GM12878 (cell line): ENCODE results near the gene CDC14B. TPM values are rescaled to one million over a fixed set of nuclear protein-coding genes. Genes with fewer than 3 reads are reported as not detected.

Experiments used
- ATAC-seq: fragments of 200-7000 bp; cut with Tn5 transposase; 3 replicates; pipeline ENCODE4 v1.9.1; 2020; ENCODE audit warnings: mild to moderate bottlenecking, moderate library complexity
- BruUV-seq: library from RNA; stranded (reverse); fragments of 400-500 nt; replicated peaks from 2 replicates; lab custom pipeline; 2021; lab: Mats Ljungman, UMichigan
- CTCF ChIA-PET: fragments of 300-600 bp; sonication (Branson Sonifier 250); formaldehyde crosslinking; extraction: SDS; loops from one replicate; lab custom pipeline; 2021; ENCODE audit warnings: inconsistent platforms; lab: Yijun Ruan, JAX
- POLR2A ChIA-PET: fragments of 350-600 bp; formaldehyde crosslinking; extraction: SDS; loops from one replicate; lab custom pipeline; 2021; ENCODE audit warnings: inconsistent platforms; lab: Charles Lee
- RAD21 ChIA-PET: fragments of 300-600 bp; sonication (Branson Sonifier 250); formaldehyde crosslinking; loops from one replicate; lab custom pipeline; 2023; ENCODE audit warnings: antibody characterized with exemption; ENCODE audit not compliant: unreplicated experiment; lab: Charles Lee
- SMC1A ChIA-PET: fragments of 300-600 bp; sonication (Branson Sonifier 250); formaldehyde crosslinking; loops from one replicate; lab custom pipeline; 2023; ENCODE audit not compliant: unreplicated experiment, uncharacterized antibody; lab: Charles Lee
- DNase-seq: peaks from one replicate; pipeline ENCODE4 v3.0.0-alpha.2; 2011; ENCODE audit warnings: low read depth, low spot score
- FAIRE-seq: peaks from 3 replicates; lab custom pipeline; 2011; peaks lifted over from hg19 to GRCh38; lab: Jason Lieb, UNC
- H2AFZ ChIP-seq: 2 replicates; pipeline ENCODE4 v1.6.0; 2011; ENCODE audit warnings: low read depth, low read length, control low read depth; ENCODE audit not compliant: control insufficient read depth
- H3K27ac ChIP-seq: 2 replicates; pipeline ENCODE4 v1.5.1; 2011; ENCODE audit warnings: control low read depth; ENCODE audit not compliant: control insufficient read depth, insufficient read depth
- H3K27me3 ChIP-seq, 2 experiments: replicated peaks in 1 of 2; 2 replicates each; pipeline versions ENCODE4 v1.6.0 to v1.6.1; 2011; ENCODE audit warnings: low read length in 1 of 2; ENCODE audit not compliant: control insufficient read depth in 2 of 2, insufficient read depth in 2 of 2
- H3K36me3 ChIP-seq, 2 experiments: 2 replicates each; pipeline ENCODE4 v1.5.1; 2011; ENCODE audit warnings: low read length in 1 of 2; ENCODE audit not compliant: control insufficient read depth in 2 of 2, insufficient read depth in 2 of 2
- H3K4me1 ChIP-seq: 2 replicates; pipeline ENCODE4 v1.6.1; 2011; ENCODE audit warnings: mild to moderate bottlenecking, low read length, moderate library complexity, mixed read lengths; ENCODE audit not compliant: control insufficient read depth, insufficient read depth
- H3K4me2 ChIP-seq: 2 replicates; pipeline ENCODE4 v1.6.0; 2011; ENCODE audit warnings: control low read depth; ENCODE audit not compliant: control insufficient read depth, insufficient read depth
- H3K4me3 ChIP-seq: fragments of 200-600 bp; sonication (generic); 2 replicates; pipeline ENCODE4 v1.5.1; 2016
- H3K79me2 ChIP-seq: 2 replicates; pipeline ENCODE4 v1.6.0; 2011; ENCODE audit warnings: low read length; ENCODE audit not compliant: control insufficient read depth, insufficient read depth
- H3K9ac ChIP-seq: 2 replicates; pipeline ENCODE4 v1.8.0; 2011; ENCODE audit warnings: low read length, control low read depth, mixed read lengths; ENCODE audit not compliant: control insufficient read depth, insufficient read depth
- H3K9me3 ChIP-seq: replicated peaks from 3 replicates; pipeline ENCODE4 v1.5.1; 2011; ENCODE audit warnings: mild to moderate bottlenecking, low read length; ENCODE audit not compliant: control insufficient read depth, insufficient read depth
- H4K20me1 ChIP-seq: 2 replicates; pipeline ENCODE4 v1.6.0; 2011; ENCODE audit not compliant: control insufficient read depth, insufficient read depth
- BMI1 ChIP-seq: fragments of 450-650 bp; IDR thresholded peaks from 2 replicates; pipeline ENCODE4 v1.6.1; 2016; ENCODE audit warnings: mild to moderate bottlenecking, moderate library complexity, borderline replicate concordance
- KLF5 ChIP-seq: fragments of 450-650 bp; IDR thresholded peaks from 2 replicates; pipeline ENCODE4 v1.6.1; 2014; ENCODE audit warnings: mild to moderate bottlenecking; ENCODE audit not compliant: partially characterized antibody
- RB1 ChIP-seq: fragments of 450-650 bp; formaldehyde crosslinking; IDR thresholded peaks from 2 replicates; pipeline ENCODE4 v1.6.1; 2017; ENCODE audit warnings: mild to moderate bottlenecking, borderline replicate concordance
- RBBP5 ChIP-seq: fragments of 200-600 bp; sonication (generic); conservative IDR thresholded peaks from 2 replicates; pipeline ENCODE4 v1.6.1; 2016
- SPI1 ChIP-seq: IDR thresholded peaks from 2 replicates; pipeline ENCODE4 v1.6.1; 2011; ENCODE audit warnings: low read depth, mild to moderate bottlenecking, low read length, moderate library complexity, borderline replicate concordance; ENCODE audit not compliant: insufficient read depth
- in situ Hi-C: fragments of 300-500 bp; cut with MboI; formaldehyde crosslinking; loops from 9 replicates; pipeline ENCODE4 v1.14.3; 2018; ENCODE audit warnings: mixed read lengths
- intact Hi-C: fragments of 100-400 bp; cut with micrococcal nuclease; formaldehyde crosslinking; loops from one replicate; pipeline ENCODE4 v1.14.2; 2022; ENCODE audit not compliant: unreplicated experiment
- polyA plus RNA-seq, 11 experiments: library from polyadenylated mRNA; depleted of rRNA in 4 of 11; unstranded in 6 of 11; stranded (reverse) in 5 of 11; fragments of >200 nt; fragmentation: Nextera tagmentation in 4 of 11; fragmentation: Illumina TruSeq in 1 of 11; extraction: Ambion mirVana in 4 of 11; extraction: Trizol in 1 of 11; gene quantifications; 1 replicate in 1 of 11; 2 replicates in 10 of 11; pipeline versions ENCODE4 v1.2.1 to v1.2.3, GENCODE V29; 2011 to 2016; ENCODE audit warnings: inconsistent platforms in 2 of 11, missing spikeins in 2 of 11, low read depth in 1 of 11
- total RNA-seq, 4 experiments: library from RNA; depleted of rRNA in 3 of 4; stranded (reverse); fragments of >200 nt in 3 of 4; fragmentation: Illumina TruSeq in 1 of 4; extraction: Trizol in 1 of 4; gene quantifications; 2 replicates each; pipeline versions ENCODE4 v1.2.1 to v1.2.3, GENCODE V29; 2013 to 2021
- TF ChIP-seq, protein P1 (sequence below): IDR thresholded peaks from 2 replicates; pipeline ENCODE4 v1.6.1; 2011; ENCODE audit warnings: low read depth, low read length, improper control_type of control experiment, borderline replicate concordance

Gene CDC14B
- total and polyA plus RNA-seq, 10 of the 15 experiments (the other 5 are each of a cell fraction or from before 2014, with no cell fraction given), result 3.7 to 11.7 (median 6.2) TPM

DNA sequence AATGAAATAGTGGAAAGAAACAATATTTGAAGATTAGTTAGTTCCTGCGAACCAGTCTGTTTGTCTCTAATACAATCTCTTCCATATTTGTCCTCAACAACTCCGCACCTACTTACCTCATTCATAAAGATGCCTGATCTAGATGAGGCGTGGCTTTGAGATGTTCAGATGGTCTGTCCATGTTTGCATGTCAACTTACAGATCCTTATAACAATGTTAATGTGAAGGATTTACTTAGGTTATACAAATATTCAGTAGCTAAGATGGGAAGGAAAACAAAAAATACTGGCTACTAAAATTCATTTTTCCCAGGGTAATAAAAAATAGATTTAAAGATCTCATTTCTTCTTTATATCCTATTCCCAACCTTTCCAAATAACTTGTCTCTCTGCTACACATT, 8.3 kb downstream of the CDC14B start (continued):
- TF ChIP-seq RBBP5, result no peak
- TF ChIP-seq, protein P1, sequence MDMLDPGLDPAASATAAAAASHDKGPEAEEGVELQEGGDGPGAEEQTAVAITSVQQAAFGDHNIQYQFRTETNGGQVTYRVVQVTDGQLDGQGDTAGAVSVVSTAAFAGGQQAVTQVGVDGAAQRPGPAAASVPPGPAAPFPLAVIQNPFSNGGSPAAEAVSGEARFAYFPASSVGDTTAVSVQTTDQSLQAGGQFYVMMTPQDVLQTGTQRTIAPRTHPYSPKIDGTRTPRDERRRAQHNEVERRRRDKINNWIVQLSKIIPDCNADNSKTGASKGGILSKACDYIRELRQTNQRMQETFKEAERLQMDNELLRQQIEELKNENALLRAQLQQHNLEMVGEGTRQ, result no peak

DNA sequence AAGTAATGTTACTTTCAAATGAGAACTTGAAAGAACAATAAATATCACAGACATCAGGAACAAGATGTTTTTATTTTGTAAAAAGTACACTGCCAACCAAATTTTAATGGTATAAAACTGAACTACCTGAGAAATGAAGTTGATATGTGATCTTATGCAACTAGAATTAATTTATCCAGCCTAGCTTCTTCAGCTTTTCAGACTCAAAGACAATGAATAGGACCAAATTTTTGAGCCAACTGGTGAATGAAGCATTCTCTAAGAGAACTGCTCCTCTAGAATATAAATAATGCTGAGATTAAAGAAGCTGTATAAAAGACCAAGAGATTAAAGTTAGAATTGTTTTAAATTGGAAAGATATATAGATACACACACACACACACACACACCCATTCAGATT, 9.9 kb downstream of the CDC14B start:
- H3K9me3 ChIP-seq, result no peaks in the 10 kb centered on the region
- TF ChIP-seq BMI1 (no peak), SPI1 (no peak), KLF5 (no peak), RB1 (no peak)
- no peak overlapping the region for H3K4me3 ChIP-seq
- H3K4me1 ChIP-seq, result no peaks in the 10 kb centered on the region
- no peaks in the 10 kb centered on the region for H3K79me2 ChIP-seq
- no peak overlapping the region for H2AFZ ChIP-seq
- ChIA-PET SMC1A (no interaction called here), CTCF (no interaction called here), POLR2A (no interaction called here), RAD21 (no interaction called here)
- in situ Hi-C loops (no loop called here), intact Hi-C loops (no loop called here)
- no peak overlapping the region for H3K9ac ChIP-seq
- no peak overlapping the region for H3K4me2 ChIP-seq
- BruUV-seq, result no TSS peak
- no peak overlapping the region for H3K27ac ChIP-seq
- H4K20me1 ChIP-seq, result no peaks in the 10 kb centered on the region
- FAIRE-seq, result no peak
- no peak for DNase-seq
- H3K36me3 ChIP-seq, result no peaks in the 10 kb centered on the region
- H3K27me3 ChIP-seq, result peaks cover 0 to 2% of the 10 kb centered on the region in 2 experiments; a peak in 2 of 4 replicates
- no peak for ATAC-seq
